HEK293 (cell line): ENCODE data around the gene ASAP2.

Experiments
- CTCF ChIA-PET: fragments of 350-600 bp; formaldehyde crosslinking; extraction: SDS; loops from one replicate; lab custom pipeline; 2021; ENCODE audit warnings: antibody characterized with exemption; lab: Yijun Ruan, JAX
- POLR2A ChIA-PET: fragments of 300-600 bp; formaldehyde crosslinking; extraction: SDS; loops from one replicate; lab custom pipeline; 2020; ENCODE audit warnings: antibody characterized with exemption, inconsistent platforms; lab: Yijun Ruan, JAX
- H3K27ac ChIP-seq: fragments of 200-500 bp; sonication (Bioruptor generic); 2 replicates; pipeline ENCODE4 v1.5.1; 2014; ENCODE audit warnings: low read depth, low read length, control low read depth, inconsistent platforms; ENCODE audit errors: extremely low read depth
- H3K36me3 ChIP-seq, 2 experiments: fragments of 200-500 bp in 1 of 2; sonication (Bioruptor generic) in 1 of 2; 1 replicate in 1 of 2; 2 replicates in 1 of 2; pipeline ENCODE4 v1.5.1; 2014 to 2017; ENCODE audit warnings: inconsistent platforms in 2 of 2, low read length in 2 of 2; ENCODE audit not compliant: control insufficient read depth in 2 of 2, insufficient read depth in 1 of 2
- H3K4me1 ChIP-seq: fragments of 200-500 bp; sonication (Bioruptor generic); 2 replicates; pipeline ENCODE4 v1.5.1; 2014; ENCODE audit warnings: mild to moderate bottlenecking, low read length, inconsistent platforms; ENCODE audit not compliant: control insufficient read depth, insufficient read depth
- H3K4me3 ChIP-seq: 2 replicates; pipeline ENCODE4 v1.5.1; 2011; ENCODE audit warnings: low read depth, mild to moderate bottlenecking, control low read depth, low read length, moderate library complexity
- H3K9me3 ChIP-seq: fragments of 200-500 bp; sonication (Bioruptor generic); 2 replicates; pipeline ENCODE4 v1.5.1; 2014; ENCODE audit warnings: low read depth, low read length, inconsistent platforms; ENCODE audit not compliant: control insufficient read depth, insufficient read depth
- KLF7 ChIP-seq: fragments of 450-650 bp; formaldehyde crosslinking; IDR thresholded peaks from 2 replicates; pipeline ENCODE4 v1.5.1; 2016; ENCODE audit warnings: missing biosample characterization, missing genetic modification characterization, borderline replicate concordance
- MZF1 ChIP-seq: fragments of 450-650 bp; formaldehyde crosslinking; IDR thresholded peaks from 2 replicates; pipeline ENCODE4 v1.5.1; 2017; ENCODE audit warnings: missing biosample characterization, missing genetic modification characterization, borderline replicate concordance
- OVOL3 ChIP-seq: fragments of 450-650 bp; formaldehyde crosslinking; IDR thresholded peaks from 2 replicates; pipeline ENCODE4 v1.5.1; 2016; ENCODE audit warnings: missing biosample characterization, missing genetic modification characterization
- SALL2 ChIP-seq: fragments of 450-650 bp; formaldehyde crosslinking; IDR thresholded peaks from 2 replicates; pipeline ENCODE4 v1.5.0; 2017; ENCODE audit warnings: missing biosample characterization, mild to moderate bottlenecking, missing genetic modification characterization, borderline replicate concordance
- SP7 ChIP-seq: fragments of 450-650 bp; formaldehyde crosslinking; IDR thresholded peaks from 2 replicates; pipeline ENCODE4 v1.5.1; 2016; ENCODE audit warnings: missing biosample characterization, missing genetic modification characterization
- TCF7L2 ChIP-seq: IDR thresholded peaks from 2 replicates; pipeline ENCODE4 v1.6.1; 2011; ENCODE audit warnings: low read depth, mild to moderate bottlenecking, inconsistent platforms, low read length, moderate library complexity, borderline replicate concordance
- ZBTB1 ChIP-seq: fragments of 450-650 bp; formaldehyde crosslinking; IDR thresholded peaks from 2 replicates; pipeline ENCODE4 v1.5.1; 2016; ENCODE audit warnings: missing biosample characterization, missing genetic modification characterization
- ZIC2 ChIP-seq: fragments of 450-650 bp; formaldehyde crosslinking; IDR thresholded peaks from 2 replicates; pipeline ENCODE4 v1.5.1; 2016; ENCODE audit warnings: missing biosample characterization, missing genetic modification characterization
- ZNF23 ChIP-seq: fragments of 450-650 bp; formaldehyde crosslinking; IDR thresholded peaks from 2 replicates; pipeline ENCODE4 v1.5.1; 2016; ENCODE audit warnings: missing biosample characterization, missing genetic modification characterization, borderline replicate concordance
- ZNF449 ChIP-seq: fragments of 450-650 bp; formaldehyde crosslinking; IDR thresholded peaks from 2 replicates; pipeline ENCODE4 v1.5.1; 2017; ENCODE audit warnings: missing biosample characterization, mild to moderate bottlenecking, missing genetic modification characterization, moderate library complexity
- ZNF544 ChIP-seq: fragments of 450-650 bp; formaldehyde crosslinking; IDR thresholded peaks from 2 replicates; pipeline ENCODE4 v1.5.0; 2017; ENCODE audit warnings: missing biosample characterization, missing genetic modification characterization
- ZNF548 ChIP-seq: fragments of 450-650 bp; formaldehyde crosslinking; IDR thresholded peaks from 2 replicates; pipeline ENCODE4 v1.5.1; 2016; ENCODE audit warnings: missing biosample characterization, missing genetic modification characterization
- ZNF621 ChIP-seq: fragments of 450-650 bp; formaldehyde crosslinking; IDR thresholded peaks from 2 replicates; pipeline ENCODE4 v1.5.1; 2017; ENCODE audit warnings: missing biosample characterization, missing genetic modification characterization
- ZNF664 ChIP-seq: fragments of 450-650 bp; formaldehyde crosslinking; IDR thresholded peaks from 2 replicates; pipeline ENCODE4 v1.5.1; 2016; ENCODE audit warnings: missing biosample characterization, missing genetic modification characterization
- ZSCAN30 ChIP-seq: fragments of 450-650 bp; IDR thresholded peaks from 2 replicates; pipeline ENCODE4 v1.5.1; 2018; ENCODE audit warnings: missing biosample characterization, mild to moderate bottlenecking, missing genetic modification characterization, moderate library complexity
- TF ChIP-seq, protein P1 (sequence below): fragments of 450-650 bp; formaldehyde crosslinking; conservative IDR thresholded peaks from 2 replicates; pipeline ENCODE4 v1.5.1; 2016; ENCODE audit warnings: low read depth, missing biosample characterization, missing genetic modification characterization
- TF ChIP-seq, protein P2 (sequence below): fragments of 450-650 bp; formaldehyde crosslinking; IDR thresholded peaks from 2 replicates; pipeline ENCODE4 v1.5.1; 2016; ENCODE audit warnings: missing biosample characterization, missing genetic modification characterization

The ASAP2 gene

GRCh38 chr2:9200633-9201015, 6.0 kb upstream of the ASAP2 start:
- TF ChIP-seq OVOL3 (tag by site-specific recombination): no peak
- TF ChIP-seq ZNF621 (tag by site-specific recombination): no peak
- TF ChIP-seq SALL2 (tag by site-specific recombination): no peak
- no peak for TF ChIP-seq ZIC2 (tag by site-specific recombination)
- TF ChIP-seq ZNF664 (tag by site-specific recombination): no peak
- TF ChIP-seq, protein P1, sequence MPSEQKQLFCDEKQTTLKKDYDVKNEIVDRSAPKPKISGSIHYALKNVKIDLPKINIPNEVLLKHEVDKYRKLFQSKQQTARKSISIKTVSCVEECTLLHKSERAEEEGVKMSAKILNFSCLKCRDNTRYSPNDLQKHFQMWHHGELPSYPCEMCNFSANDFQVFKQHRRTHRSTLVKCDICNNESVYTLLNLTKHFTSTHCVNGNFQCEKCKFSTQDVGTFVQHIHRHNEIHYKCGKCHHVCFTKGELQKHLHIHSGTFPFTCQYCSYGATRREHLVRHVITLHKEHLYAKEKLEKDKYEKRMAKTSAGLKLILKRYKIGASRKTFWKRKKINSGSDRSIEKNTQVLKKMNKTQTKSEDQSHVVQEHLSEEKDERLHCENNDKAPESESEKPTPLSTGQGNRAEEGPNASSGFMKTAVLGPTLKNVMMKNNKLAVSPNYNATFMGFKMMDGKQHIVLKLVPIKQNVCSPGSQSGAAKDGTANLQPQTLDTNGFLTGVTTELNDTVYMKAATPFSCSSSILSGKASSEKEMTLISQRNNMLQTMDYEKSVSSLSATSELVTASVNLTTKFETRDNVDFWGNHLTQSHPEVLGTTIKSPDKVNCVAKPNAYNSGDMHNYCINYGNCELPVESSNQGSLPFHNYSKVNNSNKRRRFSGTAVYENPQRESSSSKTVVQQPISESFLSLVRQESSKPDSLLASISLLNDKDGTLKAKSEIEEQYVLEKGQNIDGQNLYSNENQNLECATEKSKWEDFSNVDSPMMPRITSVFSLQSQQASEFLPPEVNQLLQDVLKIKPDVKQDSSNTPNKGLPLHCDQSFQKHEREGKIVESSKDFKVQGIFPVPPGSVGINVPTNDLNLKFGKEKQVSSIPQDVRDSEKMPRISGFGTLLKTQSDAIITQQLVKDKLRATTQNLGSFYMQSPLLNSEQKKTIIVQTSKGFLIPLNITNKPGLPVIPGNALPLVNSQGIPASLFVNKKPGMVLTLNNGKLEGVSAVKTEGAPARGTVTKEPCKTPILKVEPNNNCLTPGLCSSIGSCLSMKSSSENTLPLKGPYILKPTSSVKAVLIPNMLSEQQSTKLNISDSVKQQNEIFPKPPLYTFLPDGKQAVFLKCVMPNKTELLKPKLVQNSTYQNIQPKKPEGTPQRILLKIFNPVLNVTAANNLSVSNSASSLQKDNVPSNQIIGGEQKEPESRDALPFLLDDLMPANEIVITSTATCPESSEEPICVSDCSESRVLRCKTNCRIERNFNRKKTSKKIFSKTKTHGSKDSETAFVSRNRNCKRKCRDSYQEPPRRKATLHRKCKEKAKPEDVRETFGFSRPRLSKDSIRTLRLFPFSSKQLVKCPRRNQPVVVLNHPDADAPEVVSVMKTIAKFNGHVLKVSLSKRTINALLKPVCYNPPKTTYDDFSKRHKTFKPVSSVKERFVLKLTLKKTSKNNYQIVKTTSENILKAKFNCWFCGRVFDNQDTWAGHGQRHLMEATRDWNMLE (tag by site-specific recombination): no peak
- no peak for TF ChIP-seq MZF1 (tag by site-specific recombination)
- no peak for TF ChIP-seq ZBTB1 (tag by site-specific recombination)
- TF ChIP-seq, protein P2, sequence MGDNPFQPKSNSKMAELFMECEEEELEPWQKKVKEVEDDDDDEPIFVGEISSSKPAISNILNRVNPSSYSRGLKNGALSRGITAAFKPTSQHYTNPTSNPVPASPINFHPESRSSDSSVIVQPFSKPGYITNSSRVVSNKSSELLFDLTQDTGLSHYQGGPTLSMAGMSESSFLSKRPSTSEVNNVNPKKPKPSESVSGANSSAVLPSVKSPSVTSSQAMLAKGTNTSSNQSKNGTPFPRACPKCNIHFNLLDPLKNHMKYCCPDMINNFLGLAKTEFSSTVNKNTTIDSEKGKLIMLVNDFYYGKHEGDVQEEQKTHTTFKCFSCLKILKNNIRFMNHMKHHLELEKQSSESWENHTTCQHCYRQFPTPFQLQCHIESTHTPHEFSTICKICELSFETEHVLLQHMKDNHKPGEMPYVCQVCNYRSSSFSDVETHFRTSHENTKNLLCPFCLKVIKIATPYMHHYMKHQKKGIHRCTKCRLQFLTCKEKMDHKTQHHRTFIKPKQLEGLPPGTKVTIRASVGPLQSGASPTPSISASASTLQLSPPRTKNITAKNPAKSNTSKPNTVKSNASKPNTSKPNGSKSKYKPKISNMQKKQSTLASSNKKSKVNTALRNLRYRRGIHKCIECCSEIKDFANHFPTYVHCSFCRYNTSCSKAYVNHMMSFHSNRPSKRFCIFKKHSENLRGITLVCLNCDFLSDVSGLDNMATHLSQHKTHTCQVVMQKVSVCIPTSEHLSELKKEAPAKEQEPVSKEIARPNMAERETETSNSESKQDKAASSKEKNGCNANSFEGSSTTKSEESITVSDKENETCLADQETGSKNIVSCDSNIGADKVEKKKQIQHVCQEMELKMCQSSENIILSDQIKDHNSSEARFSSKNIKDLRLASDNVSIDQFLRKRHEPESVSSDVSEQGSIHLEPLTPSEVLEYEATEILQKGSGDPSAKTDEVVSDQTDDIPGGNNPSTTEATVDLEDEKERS (tag by site-specific recombination): no peak
- no peak for TF ChIP-seq SP7 (tag by site-specific recombination)
- no peak for TF ChIP-seq KLF7 (tag by site-specific recombination)
- TF ChIP-seq ZNF544 (tag by site-specific recombination): no peak
- no peak for TF ChIP-seq ZSCAN30 (tag by site-specific recombination)
- no peak for TF ChIP-seq ZNF548 (tag by site-specific recombination)
- TF ChIP-seq TCF7L2: no peak
- no peak for TF ChIP-seq ZNF23
- TF ChIP-seq ZNF449 (tag by site-specific recombination): no peak
- CTCF ChIA-PET: no interaction called here
- POLR2A ChIA-PET: no interaction called here
- Histone ChIP-seq H3K4me3 (no peak overlapping the region), H3K27ac (no peak overlapping the region), H3K4me1 (no peaks in the 10 kb centered on the region), H3K9me3 (no peaks in the 10 kb centered on the region), H3K36me3 (no peaks in the 10 kb centered on the region)
